K562 (cell line): ENCODE results near the gene SYMPK. TPM values are rescaled to one million over a fixed set of nuclear protein-coding genes. Genes with fewer than 3 reads are reported as not detected.

Source experiments
- ATAC-seq: fragments of 200-7000 bp; cut with Tn5 transposase; 3 replicates; pipeline ENCODE4 v1.9.1; 2020; ENCODE audit warnings: moderate library complexity
- BruUV-seq: library from RNA; stranded (reverse); fragments of 400-500 nt; replicated peaks from 2 replicates; lab custom pipeline; 2021; lab: Mats Ljungman, UMichigan
- CTCF ChIA-PET: fragments of 300-600 bp; formaldehyde crosslinking; extraction: SDS; loops from one replicate; lab custom pipeline; 2021; ENCODE audit warnings: low intra/inter-chr PET ratio; lab: Yijun Ruan, JAX
- POLR2A ChIA-PET: fragments of 300-600, 350-650 bp; sonication (Branson Sonifier 250); formaldehyde crosslinking; extraction: SDS; loops from one replicate; lab custom pipeline; 2021; ENCODE audit warnings: antibody characterized with exemption, inconsistent platforms; lab: Yijun Ruan, JAX
- DNase-seq, 4 experiments: peaks; one replicate each; pipeline versions ENCODE4 v3.0.0 to v3.0.0-alpha.2; 2011 to 2018; ENCODE audit warnings: low spot score in 3 of 4, mixed read lengths in 3 of 4; ENCODE audit errors: extremely low read depth in 1 of 4
- FAIRE-seq: peaks from 2 replicates; lab custom pipeline; 2011; peaks lifted over from hg19 to GRCh38; lab: Jason Lieb, UNC
- H2AFZ ChIP-seq: 2 replicates; pipeline ENCODE4 v1.6.0; 2011; ENCODE audit warnings: low read depth, low read length, control low read depth, inconsistent platforms
- H3K27ac ChIP-seq: fragments of 200-600 bp; 3 replicates; pipeline ENCODE4 v1.8.0; 2011; ENCODE audit warnings: low read depth, mild to moderate bottlenecking, control low read depth, inconsistent platforms, low read length, moderate library complexity, mixed read lengths; ENCODE audit errors: extremely low read depth
- H3K27me3 ChIP-seq, 2 experiments: fragments of 300-600 bp in 1 of 2; 2 replicates in 1 of 2; 3 replicates in 1 of 2; pipeline versions ENCODE4 v1.6.0 to v1.8.0; 2011; ENCODE audit warnings: inconsistent platforms in 2 of 2, low read length in 2 of 2, mild to moderate bottlenecking in 1 of 2, mixed read lengths in 1 of 2, moderate library complexity in 1 of 2; ENCODE audit not compliant: control insufficient read depth in 2 of 2, insufficient read depth in 2 of 2
- H3K36me3 ChIP-seq: fragments of 300-600 bp; 3 replicates; pipeline ENCODE4 v1.8.0; 2011; ENCODE audit warnings: mild to moderate bottlenecking, low read length, inconsistent platforms; ENCODE audit not compliant: control insufficient read depth, insufficient read depth
- H3K4me1 ChIP-seq, 2 experiments: fragments of 200-600 bp in 1 of 2; replicated peaks in 1 of 2; 2 replicates in 1 of 2; 3 replicates in 1 of 2; pipeline versions ENCODE4 v1.5.1 to v1.8.0; 2011; ENCODE audit warnings: inconsistent platforms in 2 of 2, low read length in 2 of 2, mild to moderate bottlenecking in 1 of 2, mixed read lengths in 1 of 2, moderate library complexity in 1 of 2; ENCODE audit not compliant: control insufficient read depth in 2 of 2, insufficient read depth in 2 of 2
- H3K4me2 ChIP-seq: 2 replicates; pipeline ENCODE4 v1.6.1; 2011; ENCODE audit warnings: low read length, control low read depth, inconsistent platforms, mixed read lengths; ENCODE audit not compliant: insufficient read depth
- H3K4me3 ChIP-seq: fragments of 200-600 bp; sonication (generic), shearing (Covaris generic); 2 replicates; pipeline ENCODE4 v1.5.1; 2016; ENCODE audit warnings: control low read depth, inconsistent platforms
- H3K79me2 ChIP-seq: fragments of 200-600 bp; 3 replicates; pipeline ENCODE4 v1.8.0; 2011; ENCODE audit warnings: low read length, inconsistent platforms; ENCODE audit not compliant: control insufficient read depth, insufficient read depth
- H3K9ac ChIP-seq, 2 experiments: 2 replicates each; pipeline versions ENCODE4 v1.6.0 to v1.6.1; 2011; ENCODE audit warnings: low read depth in 2 of 2, low read length in 2 of 2, control low read depth in 1 of 2, inconsistent platforms in 1 of 2, mild to moderate bottlenecking in 1 of 2, mixed read lengths in 1 of 2; ENCODE audit not compliant: insufficient read depth in 1 of 2
- H3K9me1 ChIP-seq: one replicate; pipeline ENCODE4 v1.6.0; 2011; ENCODE audit warnings: inconsistent platforms, mild to moderate bottlenecking, low read length, moderate library complexity; ENCODE audit not compliant: control insufficient read depth, insufficient read depth
- H3K9me3 ChIP-seq: replicated peaks from 2 replicates; pipeline ENCODE4 v1.5.1; 2011; ENCODE audit warnings: low read depth, low read length, inconsistent platforms; ENCODE audit not compliant: control insufficient read depth, insufficient read depth
- H4K20me1 ChIP-seq: replicated peaks from 2 replicates; pipeline ENCODE4 v1.6.1; 2011; ENCODE audit warnings: low read length, inconsistent platforms, mixed read lengths; ENCODE audit not compliant: control insufficient read depth, insufficient read depth
- CREB1 ChIP-seq, 2 experiments: sonication (generic) in 1 of 2; formaldehyde crosslinking in 1 of 2; IDR thresholded peaks; 2 replicates each; pipeline versions ENCODE4 v1.6.1 to v1.8.0; 2012 to 2022; ENCODE audit warnings: inconsistent platforms in 1 of 2, mild to moderate bottlenecking in 1 of 2, missing genetic modification reagents in 1 of 2, moderate library complexity in 1 of 2
- GTF2E2 ChIP-seq: fragments of 200-800 bp; sonication (Bioruptor generic); IDR thresholded peaks from 2 replicates; pipeline ENCODE4 v1.6.1; 2016; ENCODE audit warnings: missing genetic modification characterization, missing compliant biosample characterization
- RERE ChIP-seq: sonication (generic); formaldehyde crosslinking; IDR thresholded peaks from 2 replicates; pipeline ENCODE4 v1.8.0; 2023; ENCODE audit warnings: missing genetic modification reagents, mild to moderate bottlenecking, borderline replicate concordance
- SREBF2 ChIP-seq: sonication (generic); formaldehyde crosslinking; IDR thresholded peaks from 2 replicates; pipeline ENCODE4 v1.4.0; 2020; ENCODE audit warnings: mild to moderate bottlenecking, missing genetic modification reagents
- ZBTB33 ChIP-seq: sonication (generic); formaldehyde crosslinking; IDR thresholded peaks from 2 replicates; pipeline ENCODE4 v1.8.1; 2023; ENCODE audit warnings: mild to moderate bottlenecking, missing genetic modification reagents
- ZNF449 ChIP-seq: fragments of 250-450 bp; sonication (Bioruptor Pico); IDR thresholded peaks from 2 replicates; pipeline ENCODE4 v1.8.0; 2022; ENCODE audit warnings: moderate library complexity, mild to moderate bottlenecking, inconsistent platforms
- WGBS: fragments of 100-300 bp; shearing (Covaris generic); methylation state at CpG from one replicate; pipeline ENCODE4 v1.1.6; 2016; ENCODE audit warnings: low coverage, mixed read lengths; ENCODE audit not compliant: insufficient coverage; ENCODE audit errors: missing lambda C conversion rate; 5-methylcytosine and 5-hydroxymethylcytosine counted together
- in situ Hi-C: fragments of 300-500 bp; cut with MboI; formaldehyde crosslinking; loops from 4 replicates; pipeline ENCODE4 v1.15.0; 2018; ENCODE audit warnings: inconsistent platforms, mixed read lengths
- intact Hi-C: fragments of 100-400 bp; cut with micrococcal nuclease; formaldehyde crosslinking; loops from 2 replicates; pipeline ENCODE4 v1.14.2; 2022
- polyA plus RNA-seq, 8 experiments: library from polyadenylated mRNA; depleted of rRNA in 4 of 8; stranded (reverse) in 5 of 8; unstranded in 3 of 8; fragments of >200 nt; fragmentation: Nextera tagmentation in 2 of 8; fragmentation: Illumina TruSeq in 1 of 8; extraction: Ambion mirVana in 2 of 8; extraction: Trizol in 1 of 8; gene quantifications; 2 replicates each; pipeline versions ENCODE4 v1.2.1 to v1.2.3, GENCODE V29; 2011 to 2014; ENCODE audit warnings: inconsistent platforms in 1 of 8, missing spikeins in 1 of 8
- total RNA-seq, 7 experiments: library from RNA; depleted of rRNA in 6 of 7; stranded (reverse); fragments of >200 nt in 6 of 7; fragmentation: Illumina TruSeq in 2 of 7; extraction: Trizol in 2 of 7; gene quantifications; 2 replicates each; pipeline versions ENCODE4 v1.2.1 to v1.2.3, GENCODE V29; 2011 to 2021; ENCODE audit warnings: low replicate concordance in 1 of 7

SYMPK gene
- total and polyA plus RNA-seq, 9 of the 15 experiments (the other 6 are each of a cell fraction or from before 2014, with no cell fraction given) = 0.73 to 95.5 (median 58.4) TPM

DNA sequence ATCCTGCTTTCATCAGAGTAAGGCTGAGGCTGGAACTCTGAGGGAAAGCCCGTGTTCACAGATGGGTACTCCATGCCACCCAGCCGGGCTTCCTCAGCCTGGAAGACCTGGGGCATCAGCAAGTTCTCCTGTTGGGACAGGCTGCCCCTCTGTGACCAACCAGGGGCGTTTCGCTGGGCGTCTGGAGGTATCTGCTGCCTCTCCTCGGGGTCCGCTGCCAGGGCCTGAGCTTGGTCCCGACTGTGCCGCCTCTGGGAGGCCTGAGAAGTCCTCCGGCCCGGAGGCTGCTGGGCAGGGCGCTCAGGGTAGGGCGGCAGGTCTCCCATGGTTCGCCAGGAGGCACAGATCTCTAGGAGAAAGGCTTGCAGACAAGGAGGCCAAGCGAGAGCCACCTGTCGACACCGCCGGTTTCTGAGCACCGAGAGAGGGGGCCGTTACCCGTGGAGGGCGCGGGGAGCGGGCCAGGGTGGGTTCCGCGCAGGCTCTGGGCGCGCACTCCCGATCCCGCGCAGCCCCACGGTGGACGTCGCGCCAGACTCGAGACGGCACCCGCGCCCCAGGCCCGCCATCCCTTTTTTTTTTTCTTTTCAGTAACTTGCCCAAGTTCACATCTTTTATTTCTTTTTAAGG, 48.0 kb downstream of the SYMPK start, which contains the start of gene RSPH6A (continued):
- TF ChIP-seq ZNF449 (CRISPR knock-in tag) = no peak

DNA sequence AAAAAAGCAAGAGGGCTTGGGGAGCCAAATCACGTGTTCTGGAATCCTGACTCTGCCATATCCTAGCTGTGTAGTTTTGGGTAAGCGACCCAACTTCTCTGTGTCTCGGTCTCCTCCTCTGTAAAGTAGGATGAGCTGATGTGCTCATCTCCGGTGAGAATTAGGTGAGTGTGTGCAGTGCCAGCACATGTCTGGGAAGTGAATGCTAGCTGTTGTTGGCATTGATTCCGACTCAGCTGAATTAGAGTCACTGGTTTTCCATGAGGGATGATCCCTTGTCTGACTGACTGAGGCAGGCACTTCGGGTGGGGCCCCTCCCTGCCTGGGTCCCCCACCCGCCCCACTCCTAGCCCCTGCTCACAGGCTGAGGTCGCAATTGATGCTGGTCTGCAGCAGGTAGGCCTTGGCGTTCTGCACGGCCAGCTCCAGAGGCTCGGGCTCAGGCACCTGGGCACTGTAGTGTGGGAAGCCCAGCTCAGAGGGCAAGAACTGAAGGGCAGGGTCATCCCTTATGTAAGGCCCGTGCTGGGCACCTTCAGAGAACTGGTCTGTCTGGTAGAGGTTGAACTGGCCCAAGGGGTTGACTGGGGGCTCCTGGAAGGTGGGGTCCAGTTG, 48.7 kb downstream of the SYMPK start:
- H3K27me3 ChIP-seq = no peaks in the 10 kb centered on the region
- H2AFZ ChIP-seq = no peak overlapping the region
- H3K4me2 ChIP-seq = no peak overlapping the region
- ChIA-PET POLR2A (interaction anchor here (0.6 to 1.5 kb wide), 8 partner anchors 11 to 118 kb away, joined by 3 to 5 read pairs (median 4); no protein-coding TSS in a partner anchor), CTCF (no interaction called here)
- WGBS = 83% methylated on average over 11 of the region's 12 CpGs
- no peaks in the 10 kb centered on the region for H3K79me2 ChIP-seq
- FAIRE-seq = no peak
- no peak overlapping the region for H3K9ac ChIP-seq
- peaks cover 1% of the 10 kb centered on the region for H3K9me1 ChIP-seq
- in situ Hi-C loops = no loop called here
- intact Hi-C loops = loop anchor here (10.0 kb wide), 1 partner anchor 261 kb away; no protein-coding TSS in a partner anchor
- H3K9me3 ChIP-seq = no peaks in the 10 kb centered on the region
- H4K20me1 ChIP-seq = peaks cover under 1% of the 10 kb centered on the region; the same call in 1 of the 2 replicates
- H3K4me3 ChIP-seq = no peak overlapping the region
- H3K27ac ChIP-seq = no peak overlapping the region
- BruUV-seq = no TSS peak
- peaks cover 13 to 45% of the 10 kb centered on the region in 2 experiments; a peak in 4 of 5 replicates for H3K4me1 ChIP-seq
- peaks cover 21% of the 10 kb centered on the region; the same call in 2 of the 3 replicates for H3K36me3 ChIP-seq
- DNase-seq = no peak
- no peak for ATAC-seq
- TF ChIP-seq ZBTB33 (CRISPR knock-in tag) (no peak), GTF2E2 (tag) (no peak), CREB1 (IDR thresholded peaks at IDR 0.05) (no peak), CREB1 (CRISPR knock-in tag; IDR thresholded peaks at IDR 0.05) (no peak), RERE (no peak), SREBF2 (CRISPR knock-in tag) (no peak)
